Osteoblast (primary cell): ENCODE measurements around the gene CARD19. TPM values are rescaled to one million over a fixed set of nuclear protein-coding genes. Genes with fewer than 3 reads are reported as not detected.

Experiments
- DNase-seq: peaks from one replicate; pipeline ENCODE4 v3.0.0; 2011; ENCODE audit warnings: low spot score, mixed read lengths; ENCODE audit not compliant: insufficient read length; ENCODE audit errors: missing footprints
- H2AFZ ChIP-seq: 2 replicates; pipeline ENCODE4 v1.6.0; 2011; ENCODE audit warnings: mild to moderate bottlenecking, low read length
- H3K27ac ChIP-seq: 2 replicates; pipeline ENCODE4 v1.5.1; 2011; ENCODE audit warnings: mild to moderate bottlenecking, low read depth, low read length, moderate library complexity
- H3K27me3 ChIP-seq: 2 replicates; pipeline ENCODE4 v1.6.0; 2012; ENCODE audit warnings: mild to moderate bottlenecking, control low read depth, inconsistent platforms, low read length, moderate library complexity; ENCODE audit not compliant: insufficient read depth
- H3K36me3 ChIP-seq: 2 replicates; pipeline ENCODE4 v1.5.1; 2011; ENCODE audit warnings: mild to moderate bottlenecking, low read length, control low read depth, moderate library complexity; ENCODE audit not compliant: insufficient read depth
- H3K4me1 ChIP-seq: 2 replicates; pipeline ENCODE4 v1.5.1; 2011; ENCODE audit warnings: mild to moderate bottlenecking, low read length, control low read depth, moderate library complexity; ENCODE audit not compliant: insufficient read depth
- H3K4me2 ChIP-seq: 2 replicates; pipeline ENCODE4 v1.6.0; 2011; ENCODE audit warnings: mild to moderate bottlenecking, low read length; ENCODE audit not compliant: insufficient read depth
- H3K4me3 ChIP-seq: fragments of 200-600 bp; sonication (generic); 3 replicates; pipeline ENCODE4 v1.5.1; 2012; ENCODE audit warnings: mild to moderate bottlenecking, low read length, inconsistent platforms; ENCODE audit not compliant: insufficient read depth
- H3K79me2 ChIP-seq: 2 replicates; pipeline ENCODE4 v1.6.0; 2012; ENCODE audit warnings: mild to moderate bottlenecking, low read length, control low read depth, inconsistent platforms; ENCODE audit not compliant: insufficient read depth
- H3K9me3 ChIP-seq: 2 replicates; pipeline ENCODE4 v1.5.1; 2011; ENCODE audit warnings: low read depth, low read length, control low read depth
- H4K20me1 ChIP-seq: 2 replicates; pipeline ENCODE4 v1.6.0; 2012; ENCODE audit warnings: mild to moderate bottlenecking, low read length, control low read depth; ENCODE audit not compliant: insufficient read depth
- CTCF ChIP-seq: IDR thresholded peaks from 2 replicates; pipeline ENCODE4 v1.5.1; 2011; ENCODE audit warnings: mild to moderate bottlenecking, low read depth, low read length, moderate library complexity; ENCODE audit errors: extremely low read depth
- total RNA-seq: library from RNA; depleted of rRNA; stranded (reverse); fragments of >200 nt; gene quantifications from 2 replicates; pipeline ENCODE4 v1.2.3, GENCODE V29; 2012

CARD19 gene
- total RNA-seq, 1 donor: 38.4 TPM

- H3K79me2 ChIP-seq: peaks cover 33% of the 10 kb centered on the region
- H3K27ac ChIP-seq: peak overlapping the region; percentile 96
- peak overlapping the region; percentile 82 for H3K4me3 ChIP-seq
- peak overlapping the region; percentile 94 for H3K4me2 ChIP-seq
- no peaks in the 10 kb centered on the region for H3K9me3 ChIP-seq
- H3K36me3 ChIP-seq: no peaks in the 10 kb centered on the region
- H4K20me1 ChIP-seq: peaks cover 33% of the 10 kb centered on the region
- H3K4me1 ChIP-seq: peaks cover 19% of the 10 kb centered on the region
- peak; percentile 91 for DNase-seq
- H2AFZ ChIP-seq: peak overlapping the region; percentile 42
- no peak for TF ChIP-seq CTCF
- H3K27me3 ChIP-seq: no peaks in the 10 kb centered on the region
These were observed 37.1 kb downstream of the CARD19 start for GRCh38 chr9:93132946-93133680.

- no peak for TF ChIP-seq CTCF
- H3K79me2 ChIP-seq: peaks cover 28% of the 10 kb centered on the region
- H3K4me1 ChIP-seq: peaks cover 19% of the 10 kb centered on the region
- H3K4me3 ChIP-seq: peak overlapping the region; percentile 82
- H3K36me3 ChIP-seq: no peaks in the 10 kb centered on the region
- H3K9me3 ChIP-seq: no peaks in the 10 kb centered on the region
- peak; percentile 99 for DNase-seq
- H4K20me1 ChIP-seq: peaks cover 32% of the 10 kb centered on the region
- H3K27ac ChIP-seq: peak overlapping the region; percentile 96
- H3K27me3 ChIP-seq: no peaks in the 10 kb centered on the region
- H2AFZ ChIP-seq: peak overlapping the region; percentile 72
- peak overlapping the region; percentile 94 for H3K4me2 ChIP-seq
These were observed 37.6 kb downstream of the CARD19 start for GRCh38 chr9:93133681-93134014.

- no peaks in the 10 kb centered on the region for H3K36me3 ChIP-seq
- H3K9me3 ChIP-seq: no peaks in the 10 kb centered on the region
- peak within 1 kb of the TSS; percentile 82 for H3K4me3 ChIP-seq
- peak within 1 kb of the TSS; percentile 94 for H3K4me2 ChIP-seq
- TF ChIP-seq CTCF: no peak
- H3K4me1 ChIP-seq: peaks cover 19% of the 10 kb centered on the region
- DNase-seq: peak; percentile 99
- peaks cover 26% of the 10 kb centered on the region for H3K79me2 ChIP-seq
- no peaks in the 10 kb centered on the region for H3K27me3 ChIP-seq
- H3K27ac ChIP-seq: peak within 1 kb of the TSS; percentile 96
- H4K20me1 ChIP-seq: peaks cover 26% of the 10 kb centered on the region
- peak within 1 kb of the TSS; percentile 94 for H2AFZ ChIP-seq
These were observed 38.2 kb downstream of the CARD19 start, which contains the start of gene NINJ1 for GRCh38 chr9:93134015-93134739. NINJ1 (minus strand) TSS chr9:93134251; CDS start chr9:93134217, 34 bp downstream.
